ENCODE data around the gene INSM1. TPM values are rescaled to one million over a fixed set of nuclear protein-coding genes. Genes with fewer than 3 reads are reported as not detected.

Gene INSM1
- total and polyA plus RNA-seq, 2 donors (not counting 3 experiments of a cell fraction or from before 2014, with no cell fraction given): not detected

- TF ChIP-seq POLR2AphosphoS5 (IDR thresholded peaks at IDR 0.05; ENCODE audit: insufficient read depth, low read depth, low read length) (no peak), JUN (IDR thresholded peaks at IDR 0.05; ENCODE audit: borderline replicate concordance, insufficient read depth, insufficient read length, low read depth) (no peak), FOS (IDR thresholded peaks at IDR 0.05; ENCODE audit: borderline replicate concordance, insufficient read depth, low read length) (no peak), MYC (IDR thresholded peaks at IDR 0.05; ENCODE audit: low read depth, low read length) (no peak), GATA2 (IDR thresholded peaks at IDR 0.05; ENCODE audit: insufficient read depth, insufficient read length, low read depth, low read length) (no peak)
- no peak for FAIRE-seq
- ChIA-PET CTCF (no interaction called here), POLR2A (no interaction called here)
- H4K20me1 ChIP-seq (replicated peaks; ENCODE audit: control insufficient read depth, extremely low read depth, insufficient read depth, low read length): no peaks in the 10 kb centered on the region
- dilution Hi-C loops (cut with MboI; ENCODE audit: extremely low pct_ligation_motif_present, low sequenced_read_pairs): no loop called here
- H3K4me1 ChIP-seq (ENCODE audit: control insufficient read depth, extremely low read depth, insufficient read depth, low read length): no peaks in the 10 kb centered on the region
- H2AFZ ChIP-seq (ENCODE audit: low read depth, low read length): no peak overlapping the region
- intact Hi-C loops (cut with micrococcal nuclease): no loop called here
- no peak overlapping the region for H3K4me3 ChIP-seq (replicated peaks in 1 of 3; ENCODE audit: insufficient read depth in 1 of 3, low read depth in 1 of 3, low read length in 3 of 3)
- no peaks in the 10 kb centered on the region for H3K27me3 ChIP-seq (ENCODE audit: control insufficient read depth in 2 of 2, insufficient read depth in 2 of 2, low read length in 2 of 2)
- no peak overlapping the region for H3K27ac ChIP-seq (ENCODE audit: insufficient read depth, low read depth, low read length)
- no TSS peak for BruUV-seq (replicated peaks)
- H3K9me3 ChIP-seq (replicated peaks; ENCODE audit: control insufficient read depth, insufficient read depth, low read length): no peaks in the 10 kb centered on the region
- no peak overlapping the region for H3K4me2 ChIP-seq (ENCODE audit: insufficient read depth, low read length)
- no peak overlapping the region for H3K9ac ChIP-seq (replicated peaks; ENCODE audit: extremely low read depth, insufficient read depth, low read length)
- no peaks in the 10 kb centered on the region for H3K9me1 ChIP-seq (replicated peaks; ENCODE audit: control insufficient read depth, extremely low read depth, insufficient read depth, low read length)
- H3K36me3 ChIP-seq (ENCODE audit: control insufficient read depth in 2 of 2, extremely low read depth in 1 of 2, insufficient read depth in 2 of 2, low read length in 2 of 2): no peaks in the 10 kb centered on the region
- H3K79me2 ChIP-seq (ENCODE audit: control insufficient read depth, insufficient read depth, low read length): no peaks in the 10 kb centered on the region
- no peak for DNase-seq (ENCODE audit: low read depth, low spot score)
Observed at GRCh38 chr20:20327746-20328145, 40.2 kb upstream of the INSM1 start.

GRCh38 chr20:20329564-20329963, 38.3 kb upstream of the INSM1 start:
- no peaks in the 10 kb centered on the region for H3K27me3 ChIP-seq (ENCODE audit: control insufficient read depth in 2 of 2, insufficient read depth in 2 of 2, low read length in 2 of 2)
- no peaks in the 10 kb centered on the region for H3K4me1 ChIP-seq (ENCODE audit: control insufficient read depth, extremely low read depth, insufficient read depth, low read length)
- TF ChIP-seq POLR2A (IDR thresholded peaks at IDR 0.05; ENCODE audit: low read depth, low read length) (no peak), GATA2 (IDR thresholded peaks at IDR 0.05; ENCODE audit: insufficient read depth, insufficient read length, low read depth, low read length) (no peak), CTCF (IDR thresholded peaks at IDR 0.05; ENCODE audit: extremely low read depth in 1 of 2, insufficient read depth in 1 of 2, low read depth in 1 of 2, low read length in 2 of 2) (no peak), MAX (IDR thresholded peaks at IDR 0.05; ENCODE audit: insufficient read depth, insufficient read length) (no peak), FOS (IDR thresholded peaks at IDR 0.05; ENCODE audit: borderline replicate concordance, insufficient read depth, low read length) (no peak), EZH2 (IDR thresholded peaks at IDR 0.05; ENCODE audit: borderline replicate concordance, low read depth, low read length, severe bottlenecking) (no peak), JUN (IDR thresholded peaks at IDR 0.05; ENCODE audit: borderline replicate concordance, insufficient read depth, insufficient read length, low read depth) (no peak), POLR2AphosphoS5 (IDR thresholded peaks at IDR 0.05; ENCODE audit: insufficient read depth, low read depth, low read length) (no peak), MYC (IDR thresholded peaks at IDR 0.05; ENCODE audit: low read depth, low read length) (no peak)
- CTCF ChIA-PET: no interaction called here
- intact Hi-C loops (cut with micrococcal nuclease) (no loop called here), dilution Hi-C loops (cut with MboI; ENCODE audit: extremely low pct_ligation_motif_present, low sequenced_read_pairs) (no loop called here)
- H3K4me3 ChIP-seq (replicated peaks in 1 of 3; ENCODE audit: insufficient read depth in 1 of 3, low read depth in 1 of 3, low read length in 3 of 3): no peak overlapping the region
- no peak overlapping the region for H3K9ac ChIP-seq (replicated peaks; ENCODE audit: extremely low read depth, insufficient read depth, low read length)
- H3K9me3 ChIP-seq (replicated peaks; ENCODE audit: control insufficient read depth, insufficient read depth, low read length): no peaks in the 10 kb centered on the region
- no peaks in the 10 kb centered on the region for H3K9me1 ChIP-seq (replicated peaks; ENCODE audit: control insufficient read depth, extremely low read depth, insufficient read depth, low read length)
- POLR2A ChIA-PET: no interaction called here
- no peaks in the 10 kb centered on the region for H3K79me2 ChIP-seq (ENCODE audit: control insufficient read depth, insufficient read depth, low read length)
- DNase-seq (ENCODE audit: low read depth, low spot score) (no peak), FAIRE-seq (no peak)
- no peaks in the 10 kb centered on the region for H4K20me1 ChIP-seq (replicated peaks; ENCODE audit: control insufficient read depth, extremely low read depth, insufficient read depth, low read length)
- H3K27ac ChIP-seq (ENCODE audit: insufficient read depth, low read depth, low read length): no peak overlapping the region
- H2AFZ ChIP-seq (ENCODE audit: low read depth, low read length): no peak overlapping the region
- H3K4me2 ChIP-seq (ENCODE audit: insufficient read depth, low read length): no peak overlapping the region
- H3K36me3 ChIP-seq (ENCODE audit: control insufficient read depth in 2 of 2, extremely low read depth in 1 of 2, insufficient read depth in 2 of 2, low read length in 2 of 2): no peaks in the 10 kb centered on the region
- BruUV-seq (replicated peaks): no TSS peak

All from endothelial cell of umbilical vein (primary cell).